Loucy (cell line): Measurements from ENCODE around the gene RFNG.

Experiments used
- CTCF ChIP-seq: fragments of 200-600 bp; sonication (generic); conservative IDR thresholded peaks from 2 replicates; pipeline ENCODE4 v1.5.1; 2014; ENCODE audit warnings: mild to moderate bottlenecking, antibody characterized with exemption, low read length
- EZH2phosphoT487 ChIP-seq: fragments of 200-600 bp; IDR thresholded peaks from 2 replicates; pipeline ENCODE4 v1.6.1; 2018; ENCODE audit warnings: antibody characterized with exemption, mild to moderate bottlenecking, moderate library complexity, borderline replicate concordance

DNA sequence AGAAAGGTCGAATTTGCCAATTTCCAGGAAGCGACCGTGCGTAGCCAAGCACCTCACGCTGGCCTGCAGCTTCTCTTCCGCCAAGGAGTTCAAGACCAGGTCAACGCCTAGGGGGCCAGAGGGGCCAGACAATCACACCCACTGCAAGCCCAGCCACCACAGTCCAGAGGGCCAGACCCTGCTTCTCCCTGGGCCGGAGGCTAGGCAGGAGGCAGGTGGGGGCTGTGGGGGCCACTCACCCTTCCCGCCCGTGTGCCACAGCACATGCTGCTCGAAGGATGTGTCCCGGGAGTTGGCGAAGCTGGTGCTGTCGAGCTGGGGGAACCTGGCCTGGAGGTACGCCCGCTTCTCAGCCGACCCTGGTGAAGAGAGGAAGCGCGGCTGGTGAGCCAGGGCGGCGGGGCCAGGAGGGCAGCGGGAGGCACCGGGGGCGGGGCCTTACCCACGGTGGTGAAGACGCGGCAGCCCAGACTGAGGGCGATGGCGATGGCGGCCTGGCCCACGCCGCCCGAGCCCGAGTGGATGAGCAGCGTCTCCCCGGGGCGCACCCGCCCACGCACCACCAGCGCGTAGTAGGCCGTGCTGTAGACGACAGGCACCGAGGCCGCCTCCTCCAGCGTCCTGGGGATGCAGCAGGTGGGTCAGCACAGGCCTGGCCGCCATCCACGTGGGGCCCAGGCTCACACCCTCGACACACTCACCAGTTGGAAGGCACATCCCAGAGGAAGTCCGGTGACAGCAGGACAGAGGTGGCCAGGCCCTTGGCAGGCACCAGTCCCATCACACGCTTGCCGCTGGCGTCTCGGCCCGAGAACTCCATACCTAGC lies 32.1 kb upstream of the RFNG start:
- TF ChIP-seq CTCF = no peak
- no peak for TF ChIP-seq EZH2phosphoT487
